ENCODE results near the gene AP1B1. TPM values are rescaled to one million over a fixed set of nuclear protein-coding genes. Genes with fewer than 3 reads are reported as not detected.

AP1B1 gene
- total and polyA plus RNA-seq, 4 donors = 17.6 to 63.4 (median 44.0) TPM

- WGBS = 94% methylated on average over 3 of the region's 3 CpGs
Measured at GRCh38 chr22:29284196-29284595, 104.2 kb downstream of the AP1B1 start.

GRCh38 chr22:29277927-29278326, 110.4 kb downstream of the AP1B1 start:
- no peak for DNase-seq (ENCODE audit: low spot score)
- Histone ChIP-seq H3K9me3 (ENCODE audit: control insufficient read depth in 4 of 4, low read length in 3 of 4) (no peaks in the 10 kb centered on the region), H3K9ac (ENCODE audit: low read depth in 1 of 2, low read length in 2 of 2) (no peak overlapping the region), H3K27ac (ENCODE audit: low read depth in 1 of 2, low read length in 2 of 2) (no peak overlapping the region), H3K27me3 (ENCODE audit: control insufficient read depth in 4 of 4, insufficient read depth in 4 of 4, low read length in 3 of 4) (no peaks in the 10 kb centered on the region), H3K4me1 (ENCODE audit: control insufficient read depth in 4 of 4, insufficient read depth in 4 of 4, low read length in 3 of 4) (peaks cover 4 to 38% (median 31%) of the 10 kb centered on the region in 4 donors), H3K36me3 (ENCODE audit: control insufficient read depth in 4 of 4, insufficient read depth in 3 of 4, low read depth in 1 of 4, low read length in 3 of 4) (peaks cover 17 to 72% (median 67%) of the 10 kb centered on the region in 4 donors), H3K4me3 (ENCODE audit: low read depth in 1 of 3, low read length in 3 of 3) (no peak overlapping the region)
- WGBS = 96% methylated on average over 1 of the region's 1 CpG
- TF ChIP-seq YY1 (IDR thresholded peaks at IDR 0.05) (no peak), TAF1 (conservative IDR thresholded peaks at IDR 0.05) (no peak), FOXA1 (IDR thresholded peaks at IDR 0.05) (no peak), NR2F2 (IDR thresholded peaks at IDR 0.05) (no peak), ZBTB33 (IDR thresholded peaks at IDR 0.05) (no peak)

More at GRCh38 chr22:29284196-29284595, 104.2 kb downstream of the AP1B1 start:
- DNase-seq (ENCODE audit: low spot score) = no peak
- TF ChIP-seq REST (IDR thresholded peaks at IDR 0.05) (no peak), JUND (IDR thresholded peaks at IDR 0.05) (no peak), HNF4A (conservative IDR thresholded peaks at IDR 0.05) (no peak), MAX (IDR thresholded peaks at IDR 0.05) (no peak), FOXA2 (IDR thresholded peaks at IDR 0.05) (no peak), HNF4G (IDR thresholded peaks at IDR 0.05) (no peak)
- Histone ChIP-seq H3K27me3 (ENCODE audit: control insufficient read depth in 4 of 4, insufficient read depth in 4 of 4, low read length in 3 of 4) (no peaks in the 10 kb centered on the region), H3K9me3 (ENCODE audit: control insufficient read depth in 4 of 4, low read length in 3 of 4) (no peaks in the 10 kb centered on the region), H3K36me3 (ENCODE audit: control insufficient read depth in 4 of 4, insufficient read depth in 3 of 4, low read depth in 1 of 4, low read length in 3 of 4) (peaks cover 17 to 80% (median 71%) of the 10 kb centered on the region in 4 donors), H3K27ac (ENCODE audit: low read depth in 1 of 2, low read length in 2 of 2) (no peak overlapping the region), H3K4me3 (ENCODE audit: low read depth in 1 of 3, low read length in 3 of 3) (no peak overlapping the region), H3K4me1 (ENCODE audit: control insufficient read depth in 4 of 4, insufficient read depth in 4 of 4, low read length in 3 of 4) (no peaks in the 10 kb centered on the region), H3K9ac (ENCODE audit: low read depth in 1 of 2, low read length in 2 of 2) (no peak overlapping the region)

Small RNAs within 50 kb of the gene (small RNA-seq; reads per million reads assigned to genes)
- not detected for gene AC000041.1
- gene MIR3653 = not detected

Other genes with a start within 250 kb of the AP1B1 start
- gene EMID1, start 182.7 kb downstream of the AP1B1 start, total RNA-seq = 1 to 10 TPM; 1.8 to 8.9 TPM
- 1 to 10 TPM in 1 of 2 donors, under 1 TPM in 1; 0.89 to 2.4 TPM for gene EMID1, start 182.7 kb downstream of the AP1B1 start, polyA plus RNA-seq
- gene RHBDD3, start 120.6 kb downstream of the AP1B1 start, total RNA-seq = 10 to 100 TPM; 14.3 to 22.1 TPM
- gene RHBDD3, start 120.6 kb downstream of the AP1B1 start, polyA plus RNA-seq = 10 to 100 TPM; 14.5 to 26.5 TPM
- gene EWSR1, start 120.3 kb downstream of the AP1B1 start, total RNA-seq = 100 to 1,000 TPM in 1 of 2 donors, 10 to 100 TPM in 1; 81.0 to 134 TPM
- 10 to 100 TPM; 64.8 to 75.7 TPM for gene EWSR1, start 120.3 kb downstream of the AP1B1 start, polyA plus RNA-seq
- gene GAS2L1, start 81.9 kb downstream of the AP1B1 start, total RNA-seq = 10 to 100 TPM in 1 of 2 donors, 1 to 10 TPM in 1; 6.6 to 11.4 TPM
- 10 to 100 TPM in 1 of 2 donors, 1 to 10 TPM in 1; 4.0 to 11.2 TPM for gene GAS2L1, start 81.9 kb downstream of the AP1B1 start, polyA plus RNA-seq
- gene RASL10A, start 72.9 kb downstream of the AP1B1 start, total RNA-seq = under 1 TPM; 0.75 to 0.79 TPM
- gene RASL10A, start 72.9 kb downstream of the AP1B1 start, polyA plus RNA-seq = under 1 TPM; 0.10 to 0.20 TPM
- gene RFPL1, start 50.0 kb upstream of the AP1B1 start, total RNA-seq = 1 to 10 TPM in 1 of 2 donors, not detected in 1; 1.0 TPM
- gene RFPL1, start 50.0 kb upstream of the AP1B1 start, polyA plus RNA-seq = 1 to 10 TPM in 1 of 2 donors, not detected in 1; 1.0 TPM
- 1 to 10 TPM in 1 of 2 donors, under 1 TPM in 1; 0.17 to 1.6 TPM for gene NEFH, start 91.6 kb upstream of the AP1B1 start, total RNA-seq
- under 1 TPM; 0.04 to 0.25 TPM for gene NEFH, start 91.6 kb upstream of the AP1B1 start, polyA plus RNA-seq
- 10 to 100 TPM; 19.5 to 25.1 TPM for gene THOC5, start 165.2 kb upstream of the AP1B1 start, total RNA-seq
- gene THOC5, start 165.2 kb upstream of the AP1B1 start, polyA plus RNA-seq = 1 to 10 TPM; 7.4 to 9.4 TPM
- 100 to 1,000 TPM; 114 to 125 TPM for gene NIPSNAP1, start 192.5 kb upstream of the AP1B1 start, total RNA-seq
- 100 to 1,000 TPM; 134 to 145 TPM for gene NIPSNAP1, start 192.5 kb upstream of the AP1B1 start, polyA plus RNA-seq
- gene NF2, start 215.1 kb upstream of the AP1B1 start, total RNA-seq = 10 to 100 TPM; 14.1 to 25.2 TPM
- 1 to 10 TPM; 6.2 to 8.4 TPM for gene NF2, start 215.1 kb upstream of the AP1B1 start, polyA plus RNA-seq